Calu3 (cell line): Measurements from ENCODE around the gene TRIM47. TPM values are rescaled to one million over a fixed set of nuclear protein-coding genes. Genes with fewer than 3 reads are reported as not detected.
"Not testable (repeated sequence)": the region's sequence is repeated elsewhere in the genome, so short reads cannot be mapped to it uniquely, and the experiment has no call there.

Experiments
- BruUV-seq: library from RNA; stranded (reverse); fragments of 400-500 nt; replicated peaks from 2 replicates; lab custom pipeline; 2021; lab: Mats Ljungman, UMichigan
- CTCF ChIA-PET: fragments of 300-600 bp; sonication (Branson Sonifier 250); formaldehyde crosslinking; loops from one replicate; lab custom pipeline; 2022; ENCODE audit warnings: antibody characterized with exemption; lab: Charles Lee
- DNase-seq: peaks from one replicate; pipeline ENCODE4 v3.0.0; 2022
- H3K27ac Mint-ChIP-seq: one replicate; pipeline ENCODE4 v1.8.0; 2022; ENCODE audit warnings: mixed read lengths; ENCODE audit not compliant: unreplicated experiment
- H3K27me3 Mint-ChIP-seq: one replicate; pipeline ENCODE4 v1.8.0; 2022; ENCODE audit warnings: mixed read lengths; ENCODE audit not compliant: unreplicated experiment
- H3K36me3 Mint-ChIP-seq: one replicate; pipeline ENCODE4 v1.8.0; 2022; ENCODE audit warnings: mild to moderate bottlenecking, moderate library complexity, mixed read lengths; ENCODE audit not compliant: insufficient read depth, unreplicated experiment
- H3K4me1 Mint-ChIP-seq: one replicate; pipeline ENCODE4 v1.8.0; 2022; ENCODE audit warnings: mild to moderate bottlenecking, low read depth, mixed read lengths; ENCODE audit not compliant: unreplicated experiment
- H3K4me3 Mint-ChIP-seq: one replicate; pipeline ENCODE4 v1.8.0; 2022; ENCODE audit warnings: mild to moderate bottlenecking, low read depth, moderate library complexity, mixed read lengths; ENCODE audit not compliant: unreplicated experiment
- H3K9me3 Mint-ChIP-seq: one replicate; pipeline ENCODE4 v1.8.0; 2022; ENCODE audit warnings: low read depth, mixed read lengths; ENCODE audit not compliant: unreplicated experiment
- intact Hi-C: fragments of 100-400 bp; cut with micrococcal nuclease; formaldehyde crosslinking; loops from one replicate; pipeline ENCODE4 v1.10.0; 2022; ENCODE audit not compliant: unreplicated experiment
- total RNA-seq: library from RNA; stranded (reverse); gene quantifications from 2 replicates; pipeline ENCODE4 v1.2.3, GENCODE V29; 2022
- TF ChIP-seq, protein P1 (sequence below): fragments of 200-600 bp; IDR thresholded peaks from one replicate; pipeline ENCODE4 v1.8.0; 2022; ENCODE audit warnings: antibody characterized with exemption; ENCODE audit not compliant: unreplicated experiment

TRIM47 gene
- total RNA-seq, 1 experiment from 2014 or later = 54.1 TPM

DNA sequence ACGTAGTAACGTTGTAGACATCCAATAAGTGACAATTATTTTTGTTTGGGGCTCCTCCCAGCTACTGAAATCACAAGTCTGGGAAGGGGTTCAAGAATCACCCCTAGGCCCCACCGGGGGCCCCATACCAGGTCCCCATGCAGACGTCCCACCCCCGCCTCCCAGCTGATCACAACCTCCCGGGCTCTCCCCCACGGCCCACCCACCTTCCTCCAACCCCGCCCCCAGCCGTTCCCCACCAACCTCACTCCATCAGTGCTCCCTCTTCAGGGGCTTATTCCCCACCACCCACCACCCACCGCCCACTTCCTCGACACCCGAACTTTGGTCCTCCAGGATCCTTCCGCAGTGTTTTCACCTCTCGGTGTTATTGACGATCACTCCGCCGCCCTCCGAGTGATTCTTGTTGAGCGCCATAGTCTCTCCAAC is 23.5 kb downstream of the TRIM47 start:
- BruUV-seq = no TSS peak
- H3K27ac Mint-ChIP-seq = no peak overlapping the region
- CTCF ChIA-PET = interaction anchor here (0.5 to 3.2 kb wide), 18 partner anchors 10 to 409 kb away, joined by 3 to 46 read pairs (median 5); partner anchors contain the start of genes SMIM5, TRIM47, TRIM65 and UNC13D
- intact Hi-C loops = no loop called here
- H3K36me3 Mint-ChIP-seq = peaks cover 36% of the 10 kb centered on the region
- no peak for DNase-seq
- H3K9me3 Mint-ChIP-seq = no peaks in the 10 kb centered on the region
- no peaks in the 10 kb centered on the region for H3K27me3 Mint-ChIP-seq
- TF ChIP-seq, protein P1, sequence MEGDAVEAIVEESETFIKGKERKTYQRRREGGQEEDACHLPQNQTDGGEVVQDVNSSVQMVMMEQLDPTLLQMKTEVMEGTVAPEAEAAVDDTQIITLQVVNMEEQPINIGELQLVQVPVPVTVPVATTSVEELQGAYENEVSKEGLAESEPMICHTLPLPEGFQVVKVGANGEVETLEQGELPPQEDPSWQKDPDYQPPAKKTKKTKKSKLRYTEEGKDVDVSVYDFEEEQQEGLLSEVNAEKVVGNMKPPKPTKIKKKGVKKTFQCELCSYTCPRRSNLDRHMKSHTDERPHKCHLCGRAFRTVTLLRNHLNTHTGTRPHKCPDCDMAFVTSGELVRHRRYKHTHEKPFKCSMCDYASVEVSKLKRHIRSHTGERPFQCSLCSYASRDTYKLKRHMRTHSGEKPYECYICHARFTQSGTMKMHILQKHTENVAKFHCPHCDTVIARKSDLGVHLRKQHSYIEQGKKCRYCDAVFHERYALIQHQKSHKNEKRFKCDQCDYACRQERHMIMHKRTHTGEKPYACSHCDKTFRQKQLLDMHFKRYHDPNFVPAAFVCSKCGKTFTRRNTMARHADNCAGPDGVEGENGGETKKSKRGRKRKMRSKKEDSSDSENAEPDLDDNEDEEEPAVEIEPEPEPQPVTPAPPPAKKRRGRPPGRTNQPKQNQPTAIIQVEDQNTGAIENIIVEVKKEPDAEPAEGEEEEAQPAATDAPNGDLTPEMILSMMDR = no peak
- no peak overlapping the region for H3K4me3 Mint-ChIP-seq
- H3K4me1 Mint-ChIP-seq = peaks cover 8% of the 10 kb centered on the region

DNA sequence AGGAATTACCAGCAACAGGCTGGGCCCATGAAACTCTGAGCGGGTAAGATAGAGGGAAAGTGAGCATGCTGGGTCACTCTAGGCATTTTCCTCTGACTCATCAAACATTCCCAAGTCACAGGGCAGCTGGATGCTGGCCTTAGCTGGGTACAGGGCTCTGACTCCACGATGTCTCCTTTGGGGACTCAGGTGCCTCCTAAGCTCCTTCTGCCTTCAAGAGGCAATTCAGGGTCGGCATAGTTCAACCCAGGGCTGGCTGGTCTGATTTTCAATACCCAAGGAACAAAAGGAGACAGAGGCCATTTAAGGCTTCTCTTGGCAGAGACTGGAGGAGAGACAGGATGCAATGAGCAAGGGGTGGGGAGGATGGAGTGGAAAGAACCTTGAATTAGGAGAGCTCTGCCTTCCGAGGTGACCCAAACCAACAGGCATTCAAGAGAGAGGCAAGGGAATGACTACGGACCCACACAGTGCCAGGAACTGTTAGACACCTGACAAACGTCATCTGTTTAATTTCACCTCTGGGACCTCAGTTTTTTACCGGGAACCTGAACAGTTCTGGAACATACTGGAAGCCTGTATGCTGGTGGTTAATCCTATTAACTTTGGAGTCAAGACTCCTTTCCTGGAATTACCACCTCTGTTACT is 24.2 kb downstream of the TRIM47 start:
- DNase-seq = no peak
- Mint-ChIP-seq H3K4me1 (peaks cover 8% of the 10 kb centered on the region), H3K9me3 (no peaks in the 10 kb centered on the region), H3K27ac (no peak overlapping the region), H3K36me3 (peaks cover 42% of the 10 kb centered on the region), H3K4me3 (no peak overlapping the region), H3K27me3 (no peaks in the 10 kb centered on the region)
- CTCF ChIA-PET = interaction anchor here (0.6 to 3.2 kb wide), 4 partner anchors 9 to 42 kb away, joined by 3 to 46 read pairs (median 13); partner anchors contain the start of gene UNC13D
- TSS peak; percentile 65 for BruUV-seq
- TF ChIP-seq, protein P1 = no peak
- intact Hi-C loops = no loop called here

DNA sequence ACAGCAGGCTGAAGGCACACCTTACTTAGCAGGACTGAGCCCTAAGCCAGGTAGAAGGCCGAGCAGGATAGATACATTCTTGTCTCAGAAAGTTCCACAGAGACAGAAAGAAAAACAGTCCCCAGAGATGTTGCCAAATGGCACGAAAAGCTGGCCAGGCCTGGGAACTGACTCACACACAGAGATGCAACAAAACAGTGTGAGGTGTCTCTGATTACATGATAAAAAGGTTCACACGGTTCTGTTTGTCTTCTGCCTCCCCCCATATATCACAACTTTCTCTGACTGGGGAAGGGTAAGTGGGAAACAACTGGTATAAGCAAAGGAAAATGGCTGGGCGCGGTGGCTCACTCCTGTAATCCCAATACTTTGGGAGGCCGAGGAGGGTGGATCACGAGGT is 24.9 kb downstream of the TRIM47 start:
- DNase-seq = no peak
- peaks cover 8% of the 10 kb centered on the region for H3K4me1 Mint-ChIP-seq
- BruUV-seq = no TSS peak
- TF ChIP-seq, protein P1 = no peak
- intact Hi-C loops = no loop called here
- CTCF ChIA-PET = interaction anchor here (0.6 to 3.2 kb wide), 4 partner anchors 8 to 158 kb away, joined by 3 to 46 read pairs (median 13); partner anchors contain the start of gene UNC13D
- H3K36me3 Mint-ChIP-seq = peaks cover 48% of the 10 kb centered on the region
- no peaks in the 10 kb centered on the region for H3K9me3 Mint-ChIP-seq
- H3K4me3 Mint-ChIP-seq = no peak overlapping the region
- no peaks in the 10 kb centered on the region for H3K27me3 Mint-ChIP-seq
- H3K27ac Mint-ChIP-seq = no peak overlapping the region

DNA sequence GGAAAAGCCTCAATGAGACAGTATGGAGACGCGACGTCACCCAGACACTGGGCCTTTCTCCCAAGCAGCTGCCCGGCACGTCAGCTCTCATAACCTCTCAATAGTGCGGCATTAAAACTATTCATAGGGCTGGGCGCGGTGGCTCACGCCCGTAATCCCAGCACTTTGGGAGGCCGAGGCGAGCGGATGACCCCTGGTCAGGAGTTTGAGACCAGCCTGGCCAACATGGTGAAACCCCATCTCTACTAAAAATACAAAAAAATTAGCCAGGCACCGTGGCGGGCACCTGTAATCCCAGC is 26.7 kb downstream of the TRIM47 start:
- H3K4me1 Mint-ChIP-seq, H3K4me3 Mint-ChIP-seq, CTCF ChIA-PET, DNase-seq, H3K27ac Mint-ChIP-seq, H3K9me3 Mint-ChIP-seq, H3K27me3 Mint-ChIP-seq, BruUV-seq, intact Hi-C loops: not testable (repeated sequence)
- H3K36me3 Mint-ChIP-seq = peaks cover 63% of the 10 kb centered on the region
